ENCODE measurements around the gene FOXB1. TPM values are rescaled to one million over a fixed set of nuclear protein-coding genes. Genes with fewer than 3 reads are reported as not detected.

Gene FOXB1
- total and polyA plus RNA-seq, 9 of the 15 experiments (the other 6 are each of a cell fraction or from before 2014, with no cell fraction given) = not detected

DNA sequence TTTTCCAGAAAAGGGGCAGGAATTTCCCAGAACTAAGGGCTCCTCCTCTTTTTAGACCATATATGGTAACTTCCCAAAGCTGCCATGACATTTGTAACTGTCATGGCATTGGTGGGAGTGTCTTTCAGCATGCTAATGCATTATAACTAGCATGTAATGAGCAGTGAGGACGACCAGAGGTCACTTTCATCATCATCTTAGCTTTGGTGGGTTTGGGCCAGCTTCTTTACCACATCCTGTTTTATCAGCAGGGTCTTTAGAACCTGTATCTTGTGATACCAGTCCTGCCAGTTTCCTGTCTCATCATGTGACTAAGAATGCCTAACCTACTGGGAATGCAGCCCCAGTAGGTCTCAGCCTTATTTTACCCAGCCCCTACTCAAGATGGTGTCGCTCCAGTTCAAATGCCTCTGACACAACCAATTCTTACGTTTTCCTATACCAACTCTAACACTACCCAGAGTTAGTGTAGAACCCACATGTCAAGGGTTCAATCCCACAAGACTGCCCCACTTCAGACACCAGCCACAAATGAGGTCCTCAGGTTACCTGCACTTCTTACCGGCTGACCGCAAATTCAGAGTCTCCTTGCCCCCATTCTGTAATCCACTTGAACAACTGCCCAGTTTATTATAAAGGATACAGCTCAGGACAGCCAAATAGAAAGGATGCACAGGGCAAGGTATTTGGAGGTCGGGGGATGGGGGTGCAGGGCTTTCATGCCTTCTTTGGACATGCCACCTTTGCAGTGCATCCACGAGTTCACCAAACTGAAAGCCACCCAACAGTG is 17.7 kb downstream of the FOXB1 start (continued):
- TF ChIP-seq RB1 (IDR thresholded peaks at IDR 0.05; ENCODE audit: low read depth) (no peak), SREBF2 (CRISPR knock-in tag; IDR thresholded peaks at IDR 0.05) (no peak), GTF2F1 (IDR thresholded peaks at IDR 0.05; ENCODE audit: low read depth, low read length) (no peak), RCOR1 (IDR thresholded peaks at IDR 0.05; ENCODE audit: borderline replicate concordance in 1 of 2, low read depth in 2 of 2, low read length in 2 of 2) (no peak), PML (IDR thresholded peaks at IDR 0.05; ENCODE audit: low read length) (no peak), PHF21A (IDR thresholded peaks at IDR 0.05; ENCODE audit: borderline replicate concordance, low read depth) (no peak), E2F3 (CRISPR knock-in tag; IDR thresholded peaks at IDR 0.05) (peak; percentile 99), SUPT5H (IDR thresholded peaks at IDR 0.05) (no peak), NFXL1 (CRISPR knock-in tag; IDR thresholded peaks at IDR 0.05) (peak; percentile 96)
- TF ChIP-seq, protein P1, sequence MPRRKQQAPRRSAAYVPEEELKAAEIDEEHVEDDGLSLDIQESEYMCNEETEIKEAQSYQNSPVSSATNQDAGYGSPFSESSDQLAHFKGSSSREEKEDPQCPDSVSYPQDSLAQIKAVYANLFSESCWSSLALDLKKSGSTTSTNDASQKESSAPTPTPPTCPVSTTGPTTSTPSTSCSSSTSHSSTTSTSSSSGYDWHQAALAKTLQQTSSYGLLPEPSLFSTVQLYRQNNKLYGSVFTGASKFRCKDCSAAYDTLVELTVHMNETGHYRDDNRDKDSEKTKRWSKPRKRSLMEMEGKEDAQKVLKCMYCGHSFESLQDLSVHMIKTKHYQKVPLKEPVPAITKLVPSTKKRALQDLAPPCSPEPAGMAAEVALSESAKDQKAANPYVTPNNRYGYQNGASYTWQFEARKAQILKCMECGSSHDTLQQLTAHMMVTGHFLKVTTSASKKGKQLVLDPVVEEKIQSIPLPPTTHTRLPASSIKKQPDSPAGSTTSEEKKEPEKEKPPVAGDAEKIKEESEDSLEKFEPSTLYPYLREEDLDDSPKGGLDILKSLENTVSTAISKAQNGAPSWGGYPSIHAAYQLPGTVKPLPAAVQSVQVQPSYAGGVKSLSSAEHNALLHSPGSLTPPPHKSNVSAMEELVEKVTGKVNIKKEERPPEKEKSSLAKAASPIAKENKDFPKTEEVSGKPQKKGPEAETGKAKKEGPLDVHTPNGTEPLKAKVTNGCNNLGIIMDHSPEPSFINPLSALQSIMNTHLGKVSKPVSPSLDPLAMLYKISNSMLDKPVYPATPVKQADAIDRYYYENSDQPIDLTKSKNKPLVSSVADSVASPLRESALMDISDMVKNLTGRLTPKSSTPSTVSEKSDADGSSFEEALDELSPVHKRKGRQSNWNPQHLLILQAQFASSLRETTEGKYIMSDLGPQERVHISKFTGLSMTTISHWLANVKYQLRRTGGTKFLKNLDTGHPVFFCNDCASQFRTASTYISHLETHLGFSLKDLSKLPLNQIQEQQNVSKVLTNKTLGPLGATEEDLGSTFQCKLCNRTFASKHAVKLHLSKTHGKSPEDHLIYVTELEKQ (CRISPR knock-in tag; IDR thresholded peaks at IDR 0.05) = peak; percentile 94
- TF ChIP-seq, protein P2, sequence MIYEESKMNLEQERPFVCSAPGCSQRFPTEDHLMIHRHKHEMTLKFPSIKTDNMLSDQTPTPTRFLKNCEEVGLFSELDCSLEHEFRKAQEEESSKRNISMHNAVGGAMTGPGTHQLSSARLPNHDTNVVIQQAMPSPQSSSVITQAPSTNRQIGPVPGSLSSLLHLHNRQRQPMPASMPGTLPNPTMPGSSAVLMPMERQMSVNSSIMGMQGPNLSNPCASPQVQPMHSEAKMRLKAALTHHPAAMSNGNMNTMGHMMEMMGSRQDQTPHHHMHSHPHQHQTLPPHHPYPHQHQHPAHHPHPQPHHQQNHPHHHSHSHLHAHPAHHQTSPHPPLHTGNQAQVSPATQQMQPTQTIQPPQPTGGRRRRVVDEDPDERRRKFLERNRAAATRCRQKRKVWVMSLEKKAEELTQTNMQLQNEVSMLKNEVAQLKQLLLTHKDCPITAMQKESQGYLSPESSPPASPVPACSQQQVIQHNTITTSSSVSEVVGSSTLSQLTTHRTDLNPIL (CRISPR knock-in tag; IDR thresholded peaks at IDR 0.05) = peak; percentile 93
- TF ChIP-seq, protein P3, sequence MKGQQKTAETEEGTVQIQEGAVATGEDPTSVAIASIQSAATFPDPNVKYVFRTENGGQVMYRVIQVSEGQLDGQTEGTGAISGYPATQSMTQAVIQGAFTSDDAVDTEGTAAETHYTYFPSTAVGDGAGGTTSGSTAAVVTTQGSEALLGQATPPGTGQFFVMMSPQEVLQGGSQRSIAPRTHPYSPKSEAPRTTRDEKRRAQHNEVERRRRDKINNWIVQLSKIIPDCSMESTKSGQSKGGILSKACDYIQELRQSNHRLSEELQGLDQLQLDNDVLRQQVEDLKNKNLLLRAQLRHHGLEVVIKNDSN (CRISPR knock-in tag; IDR thresholded peaks at IDR 0.05) = no peak
- TF ChIP-seq, protein P4, sequence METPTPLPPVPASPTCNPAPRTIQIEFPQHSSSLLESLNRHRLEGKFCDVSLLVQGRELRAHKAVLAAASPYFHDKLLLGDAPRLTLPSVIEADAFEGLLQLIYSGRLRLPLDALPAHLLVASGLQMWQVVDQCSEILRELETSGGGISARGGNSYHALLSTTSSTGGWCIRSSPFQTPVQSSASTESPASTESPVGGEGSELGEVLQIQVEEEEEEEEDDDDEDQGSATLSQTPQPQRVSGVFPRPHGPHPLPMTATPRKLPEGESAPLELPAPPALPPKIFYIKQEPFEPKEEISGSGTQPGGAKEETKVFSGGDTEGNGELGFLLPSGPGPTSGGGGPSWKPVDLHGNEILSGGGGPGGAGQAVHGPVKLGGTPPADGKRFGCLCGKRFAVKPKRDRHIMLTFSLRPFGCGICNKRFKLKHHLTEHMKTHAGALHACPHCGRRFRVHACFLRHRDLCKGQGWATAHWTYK (CRISPR knock-in tag; IDR thresholded peaks at IDR 0.05) = peak; percentile 100
- TF ChIP-seq, protein P5, sequence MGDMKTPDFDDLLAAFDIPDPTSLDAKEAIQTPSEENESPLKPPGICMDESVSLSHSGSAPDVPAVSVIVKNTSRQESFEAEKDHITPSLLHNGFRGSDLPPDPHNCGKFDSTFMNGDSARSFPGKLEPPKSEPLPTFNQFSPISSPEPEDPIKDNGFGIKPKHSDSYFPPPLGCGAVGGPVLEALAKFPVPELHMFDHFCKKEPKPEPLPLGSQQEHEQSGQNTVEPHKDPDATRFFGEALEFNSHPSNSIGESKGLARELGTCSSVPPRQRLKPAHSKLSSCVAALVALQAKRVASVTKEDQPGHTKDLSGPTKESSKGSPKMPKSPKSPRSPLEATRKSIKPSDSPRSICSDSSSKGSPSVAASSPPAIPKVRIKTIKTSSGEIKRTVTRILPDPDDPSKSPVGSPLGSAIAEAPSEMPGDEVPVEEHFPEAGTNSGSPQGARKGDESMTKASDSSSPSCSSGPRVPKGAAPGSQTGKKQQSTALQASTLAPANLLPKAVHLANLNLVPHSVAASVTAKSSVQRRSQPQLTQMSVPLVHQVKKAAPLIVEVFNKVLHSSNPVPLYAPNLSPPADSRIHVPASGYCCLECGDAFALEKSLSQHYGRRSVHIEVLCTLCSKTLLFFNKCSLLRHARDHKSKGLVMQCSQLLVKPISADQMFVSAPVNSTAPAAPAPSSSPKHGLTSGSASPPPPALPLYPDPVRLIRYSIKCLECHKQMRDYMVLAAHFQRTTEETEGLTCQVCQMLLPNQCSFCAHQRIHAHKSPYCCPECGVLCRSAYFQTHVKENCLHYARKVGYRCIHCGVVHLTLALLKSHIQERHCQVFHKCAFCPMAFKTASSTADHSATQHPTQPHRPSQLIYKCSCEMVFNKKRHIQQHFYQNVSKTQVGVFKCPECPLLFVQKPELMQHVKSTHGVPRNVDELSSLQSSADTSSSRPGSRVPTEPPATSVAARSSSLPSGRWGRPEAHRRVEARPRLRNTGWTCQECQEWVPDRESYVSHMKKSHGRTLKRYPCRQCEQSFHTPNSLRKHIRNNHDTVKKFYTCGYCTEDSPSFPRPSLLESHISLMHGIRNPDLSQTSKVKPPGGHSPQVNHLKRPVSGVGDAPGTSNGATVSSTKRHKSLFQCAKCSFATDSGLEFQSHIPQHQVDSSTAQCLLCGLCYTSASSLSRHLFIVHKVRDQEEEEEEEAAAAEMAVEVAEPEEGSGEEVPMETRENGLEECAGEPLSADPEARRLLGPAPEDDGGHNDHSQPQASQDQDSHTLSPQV (IDR thresholded peaks at IDR 0.05) = no peak
- TF ChIP-seq, protein P6, sequence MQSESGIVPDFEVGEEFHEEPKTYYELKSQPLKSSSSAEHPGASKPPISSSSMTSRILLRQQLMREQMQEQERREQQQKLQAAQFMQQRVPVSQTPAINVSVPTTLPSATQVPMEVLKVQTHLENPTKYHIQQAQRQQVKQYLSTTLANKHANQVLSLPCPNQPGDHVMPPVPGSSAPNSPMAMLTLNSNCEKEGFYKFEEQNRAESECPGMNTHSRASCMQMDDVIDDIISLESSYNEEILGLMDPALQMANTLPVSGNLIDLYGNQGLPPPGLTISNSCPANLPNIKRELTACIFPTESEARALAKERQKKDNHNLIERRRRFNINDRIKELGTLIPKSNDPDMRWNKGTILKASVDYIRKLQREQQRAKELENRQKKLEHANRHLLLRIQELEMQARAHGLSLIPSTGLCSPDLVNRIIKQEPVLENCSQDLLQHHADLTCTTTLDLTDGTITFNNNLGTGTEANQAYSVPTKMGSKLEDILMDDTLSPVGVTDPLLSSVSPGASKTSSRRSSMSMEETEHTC (IDR thresholded peaks at IDR 0.05) = no peak
